ENCODE data around the gene FHL1. TPM values are rescaled to one million over a fixed set of nuclear protein-coding genes. Genes with fewer than 3 reads are reported as not detected.
"Not testable (repeated sequence)": the region's sequence is repeated elsewhere in the genome, so short reads cannot be mapped to it uniquely, and the experiment has no call there.

Gene FHL1
- total RNA-seq, 1 experiment from 2014 or later = 20.0 TPM

GRCh38 chrX:136108905-136109304 lies 38.4 kb upstream of the FHL1 start:
- ATAC-seq; H3K9ac ChIP-seq (ENCODE audit: low read length); H4K20me1 ChIP-seq (ENCODE audit: insufficient read depth); H3K36me3 ChIP-seq (ENCODE audit: control insufficient read depth in 1 of 2, insufficient read depth in 2 of 2, low read length in 2 of 2); H3K9me3 ChIP-seq (ENCODE audit: control insufficient read depth in 1 of 2, insufficient read depth in 1 of 2, low read depth in 1 of 2, low read length in 2 of 2); H3K27ac ChIP-seq (ENCODE audit: low read depth, low read length); H3K27me3 ChIP-seq (ENCODE audit: insufficient read depth, low read length); intact Hi-C loops (cut with micrococcal nuclease); POLR2A ChIA-PET; H2AFZ ChIP-seq (ENCODE audit: low read depth, low read length, poor library complexity, severe bottlenecking); DNase-seq (ENCODE audit: low read depth, low spot score); RAD21 ChIA-PET (ENCODE audit: low non-redundant PET in 1 of 2, low total read pairs in 2 of 2, uncharacterized antibody in 2 of 2, unreplicated experiment in 2 of 2); H3K9me2 ChIP-seq (ENCODE audit: insufficient read depth); H3K4me3 ChIP-seq (replicated peaks in 1 of 2; ENCODE audit: low read depth in 1 of 2, low read length in 2 of 2); H3K4me1 ChIP-seq (ENCODE audit: control insufficient read depth in 1 of 2, insufficient read depth in 2 of 2, low read length in 2 of 2); CTCF ChIA-PET; H3K4me2 ChIP-seq (ENCODE audit: low read length); BruUV-seq (replicated peaks); H3K79me2 ChIP-seq (ENCODE audit: insufficient read depth, low read length): not testable (repeated sequence)

GRCh38 chrX:136112286-136112685 lies 35.0 kb upstream of the FHL1 start:
- Histone ChIP-seq H3K4me2 (ENCODE audit: low read length) (no peak overlapping the region), H3K4me3 (replicated peaks in 1 of 2; ENCODE audit: low read depth in 1 of 2, low read length in 2 of 2) (no peak overlapping the region), H2AFZ (ENCODE audit: low read depth, low read length, poor library complexity, severe bottlenecking) (no peak overlapping the region), H3K9me2 (ENCODE audit: insufficient read depth) (no peaks in the 10 kb centered on the region), H3K27me3 (ENCODE audit: insufficient read depth, low read length) (no peaks in the 10 kb centered on the region), H3K36me3 (ENCODE audit: control insufficient read depth in 1 of 2, insufficient read depth in 2 of 2, low read length in 2 of 2) (no peaks in the 10 kb centered on the region), H3K9me3 (ENCODE audit: control insufficient read depth in 1 of 2, insufficient read depth in 1 of 2, low read depth in 1 of 2, low read length in 2 of 2) (no peaks in the 10 kb centered on the region), H4K20me1 (ENCODE audit: insufficient read depth) (no peaks in the 10 kb centered on the region), H3K79me2 (ENCODE audit: insufficient read depth, low read length) (no peaks in the 10 kb centered on the region), H3K9ac (ENCODE audit: low read length) (no peak overlapping the region), H3K4me1 (ENCODE audit: control insufficient read depth in 1 of 2, insufficient read depth in 2 of 2, low read length in 2 of 2) (no peaks in the 10 kb centered on the region), H3K27ac (ENCODE audit: low read depth, low read length) (no peak overlapping the region)
- ChIA-PET POLR2A (no interaction called here), RAD21 (ENCODE audit: low non-redundant PET in 1 of 2, low total read pairs in 2 of 2, uncharacterized antibody in 2 of 2, unreplicated experiment in 2 of 2) (no interaction called here), CTCF (no interaction called here)
- no TSS peak for BruUV-seq (replicated peaks)
- no peak for ATAC-seq
- intact Hi-C loops (cut with micrococcal nuclease) = no loop called here
- DNase-seq (ENCODE audit: low read depth, low spot score) = no peak
- TF ChIP-seq CBX3 (IDR thresholded peaks at IDR 0.05; ENCODE audit: low read depth) (no peak), MAX (IDR thresholded peaks at IDR 0.05) (no peak), ELF1 (IDR thresholded peaks at IDR 0.05; ENCODE audit: borderline replicate concordance, low read depth) (no peak), ATF3 (IDR thresholded peaks at IDR 0.05) (no peak), EZH2phosphoT487 (IDR thresholded peaks at IDR 0.05; ENCODE audit: borderline replicate concordance) (no peak), REST (IDR thresholded peaks at IDR 0.05; ENCODE audit: low read depth) (no peak)
